Retinal pigment epithelial cell (primary cell): ENCODE results near the gene TMEM205.
A peak's percentile ranks its signal among the peaks of the same experiment; 100 is the strongest.
"Not testable (repeated sequence)": the region's sequence is repeated elsewhere in the genome, so short reads cannot be mapped to it uniquely, and the experiment has no call there.

Source experiments
- DNase-seq: peaks from one replicate; pipeline ENCODE4 v3.0.0-alpha.2; 2010; ENCODE audit warnings: low read depth
- H3K4me3 ChIP-seq: 2 replicates; pipeline ENCODE4 v1.5.1; 2011; ENCODE audit warnings: mild to moderate bottlenecking, low read length, control low read depth, moderate library complexity
- CTCF ChIP-seq: conservative IDR thresholded peaks from 2 replicates; pipeline ENCODE4 v1.5.1; 2011; ENCODE audit warnings: low read depth, low read length, control low read depth, inconsistent platforms

TMEM205 gene

GRCh38 chr19:11324748-11325389, 21.2 kb downstream of the TMEM205 start:
- DNase-seq, result no peak
- no peak overlapping the region for H3K4me3 ChIP-seq
- TF ChIP-seq CTCF, result no peak

- no peak for TF ChIP-seq CTCF
- peak; percentile 81 for DNase-seq
- H3K4me3 ChIP-seq, result peak overlapping the region; percentile 26
Measured at GRCh38 chr19:11324079-11324661, 21.9 kb downstream of the TMEM205 start.

- no peak overlapping the region for H3K4me3 ChIP-seq
- TF ChIP-seq CTCF, result no peak
- DNase-seq, result no peak
Measured at GRCh38 chr19:11323601-11324078, 22.4 kb downstream of the TMEM205 start.

GRCh38 chr19:11322269-11323024, 23.6 kb downstream of the TMEM205 start:
- no peak for TF ChIP-seq CTCF
- no peak overlapping the region for H3K4me3 ChIP-seq
- no peak for DNase-seq

- no peak for DNase-seq
- no peak for TF ChIP-seq CTCF
- H3K4me3 ChIP-seq, result no peak overlapping the region
Measured at GRCh38 chr19:11321191-11322126, 24.6 kb downstream of the TMEM205 start.

GRCh38 chr19:11320278-11320995, 25.6 kb downstream of the TMEM205 start:
- not testable (repeated sequence) for DNase-seq, H3K4me3 ChIP-seq
